GM23338 (cell line): ENCODE measurements around the gene ATOH8.

Experiments
- CREB1 ChIP-seq: fragments of 250-450 bp; sonication (Bioruptor Pico); IDR thresholded peaks from 2 replicates; pipeline ENCODE4 v1.5.0; 2020; ENCODE audit warnings: low read depth, mild to moderate bottlenecking, moderate library complexity
- EZH2 ChIP-seq: fragments of 200-600 bp; sonication (generic); IDR thresholded peaks from one replicate; pipeline ENCODE4 v1.8.0; 2017; ENCODE audit warnings: antibody characterized with exemption, mild to moderate bottlenecking, low read depth; ENCODE audit not compliant: unreplicated experiment
- EZH2phosphoT487 ChIP-seq: fragments of 200-600 bp; sonication (generic); IDR thresholded peaks from one replicate; pipeline ENCODE4 v1.8.1; 2018; ENCODE audit warnings: antibody characterized with exemption; ENCODE audit not compliant: unreplicated experiment
- JUNB ChIP-seq: IDR thresholded peaks from one replicate; pipeline ENCODE4 v1.6.1; 2016; ENCODE audit warnings: antibody characterized with exemption; ENCODE audit not compliant: unreplicated experiment
- NANOG ChIP-seq: IDR thresholded peaks from 2 replicates; pipeline ENCODE4 v1.6.1; 2016; ENCODE audit warnings: antibody characterized with exemption, borderline replicate concordance
- POLR2AphosphoS5 ChIP-seq: IDR thresholded peaks from 2 replicates; pipeline ENCODE4 v1.6.1; 2016; ENCODE audit warnings: antibody characterized with exemption, low read depth
- STAT1 ChIP-seq: IDR thresholded peaks from one replicate; pipeline ENCODE4 v1.6.1; 2016; ENCODE audit warnings: antibody characterized with exemption; ENCODE audit not compliant: unreplicated experiment
- ZNF114 ChIP-seq: fragments of 250-450 bp; sonication (Bioruptor Pico); IDR thresholded peaks from 2 replicates; pipeline ENCODE4 v1.5.0; 2020; ENCODE audit warnings: mild to moderate bottlenecking, moderate library complexity
- ZNF331 ChIP-seq: fragments of 250-450 bp; sonication (Bioruptor Pico); IDR thresholded peaks from 2 replicates; pipeline ENCODE4 v1.5.0; 2020; ENCODE audit warnings: low read depth, mild to moderate bottlenecking, moderate library complexity
- TF ChIP-seq, protein P1 (sequence below): IDR thresholded peaks from one replicate; pipeline ENCODE4 v1.6.1; 2018; ENCODE audit warnings: antibody characterized with exemption; ENCODE audit not compliant: unreplicated experiment
- TF ChIP-seq, protein P2 (sequence below), 2 experiments: fragments of 200-600 bp in 1 of 2; sonication (generic) in 1 of 2; conservative IDR thresholded peaks; 2 replicates each; pipeline versions ENCODE4 v1.5.1 to v1.6.1; 2016 to 2017; ENCODE audit warnings: antibody characterized with exemption in 2 of 2, low read depth in 2 of 2, mild to moderate bottlenecking in 2 of 2, moderate library complexity in 1 of 2
- TF ChIP-seq, protein P3 (sequence below): fragments of 250-450 bp; sonication (Bioruptor Pico); IDR thresholded peaks from 2 replicates; pipeline ENCODE4 v1.5.0; 2020; ENCODE audit warnings: mild to moderate bottlenecking, moderate library complexity

DNA sequence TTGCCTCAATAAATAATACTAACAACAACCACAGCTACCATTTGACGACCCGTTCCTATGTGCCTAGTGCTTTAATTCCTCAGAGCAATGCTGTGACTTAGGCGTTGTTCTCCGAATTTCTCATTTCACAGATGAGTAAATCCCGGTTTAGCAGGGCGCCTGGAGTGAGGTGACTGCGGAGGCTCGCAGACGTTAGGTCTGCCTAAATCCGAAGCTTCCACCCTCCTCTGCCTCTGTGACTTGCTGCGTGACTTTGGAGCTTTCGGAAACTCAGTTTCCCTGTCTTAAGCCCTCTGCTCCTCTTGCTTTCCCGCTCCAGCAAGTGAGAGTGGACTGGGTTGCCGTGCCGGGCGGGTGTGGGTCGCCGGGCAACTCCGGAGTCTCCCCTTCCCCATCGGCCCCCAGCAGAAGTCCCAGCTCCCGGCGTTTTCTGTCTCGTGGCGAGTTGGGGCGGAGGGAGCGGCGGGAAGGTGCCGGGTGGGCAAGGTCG, 711 bp upstream of the ATOH8 start:
- TF ChIP-seq, protein P1, sequence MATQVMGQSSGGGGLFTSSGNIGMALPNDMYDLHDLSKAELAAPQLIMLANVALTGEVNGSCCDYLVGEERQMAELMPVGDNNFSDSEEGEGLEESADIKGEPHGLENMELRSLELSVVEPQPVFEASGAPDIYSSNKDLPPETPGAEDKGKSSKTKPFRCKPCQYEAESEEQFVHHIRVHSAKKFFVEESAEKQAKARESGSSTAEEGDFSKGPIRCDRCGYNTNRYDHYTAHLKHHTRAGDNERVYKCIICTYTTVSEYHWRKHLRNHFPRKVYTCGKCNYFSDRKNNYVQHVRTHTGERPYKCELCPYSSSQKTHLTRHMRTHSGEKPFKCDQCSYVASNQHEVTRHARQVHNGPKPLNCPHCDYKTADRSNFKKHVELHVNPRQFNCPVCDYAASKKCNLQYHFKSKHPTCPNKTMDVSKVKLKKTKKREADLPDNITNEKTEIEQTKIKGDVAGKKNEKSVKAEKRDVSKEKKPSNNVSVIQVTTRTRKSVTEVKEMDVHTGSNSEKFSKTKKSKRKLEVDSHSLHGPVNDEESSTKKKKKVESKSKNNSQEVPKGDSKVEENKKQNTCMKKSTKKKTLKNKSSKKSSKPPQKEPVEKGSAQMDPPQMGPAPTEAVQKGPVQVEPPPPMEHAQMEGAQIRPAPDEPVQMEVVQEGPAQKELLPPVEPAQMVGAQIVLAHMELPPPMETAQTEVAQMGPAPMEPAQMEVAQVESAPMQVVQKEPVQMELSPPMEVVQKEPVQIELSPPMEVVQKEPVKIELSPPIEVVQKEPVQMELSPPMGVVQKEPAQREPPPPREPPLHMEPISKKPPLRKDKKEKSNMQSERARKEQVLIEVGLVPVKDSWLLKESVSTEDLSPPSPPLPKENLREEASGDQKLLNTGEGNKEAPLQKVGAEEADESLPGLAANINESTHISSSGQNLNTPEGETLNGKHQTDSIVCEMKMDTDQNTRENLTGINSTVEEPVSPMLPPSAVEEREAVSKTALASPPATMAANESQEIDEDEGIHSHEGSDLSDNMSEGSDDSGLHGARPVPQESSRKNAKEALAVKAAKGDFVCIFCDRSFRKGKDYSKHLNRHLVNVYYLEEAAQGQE, result no peak
- TF ChIP-seq, protein P2, sequence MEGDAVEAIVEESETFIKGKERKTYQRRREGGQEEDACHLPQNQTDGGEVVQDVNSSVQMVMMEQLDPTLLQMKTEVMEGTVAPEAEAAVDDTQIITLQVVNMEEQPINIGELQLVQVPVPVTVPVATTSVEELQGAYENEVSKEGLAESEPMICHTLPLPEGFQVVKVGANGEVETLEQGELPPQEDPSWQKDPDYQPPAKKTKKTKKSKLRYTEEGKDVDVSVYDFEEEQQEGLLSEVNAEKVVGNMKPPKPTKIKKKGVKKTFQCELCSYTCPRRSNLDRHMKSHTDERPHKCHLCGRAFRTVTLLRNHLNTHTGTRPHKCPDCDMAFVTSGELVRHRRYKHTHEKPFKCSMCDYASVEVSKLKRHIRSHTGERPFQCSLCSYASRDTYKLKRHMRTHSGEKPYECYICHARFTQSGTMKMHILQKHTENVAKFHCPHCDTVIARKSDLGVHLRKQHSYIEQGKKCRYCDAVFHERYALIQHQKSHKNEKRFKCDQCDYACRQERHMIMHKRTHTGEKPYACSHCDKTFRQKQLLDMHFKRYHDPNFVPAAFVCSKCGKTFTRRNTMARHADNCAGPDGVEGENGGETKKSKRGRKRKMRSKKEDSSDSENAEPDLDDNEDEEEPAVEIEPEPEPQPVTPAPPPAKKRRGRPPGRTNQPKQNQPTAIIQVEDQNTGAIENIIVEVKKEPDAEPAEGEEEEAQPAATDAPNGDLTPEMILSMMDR (conservative IDR thresholded peaks at IDR 0.05; ENCODE audit: low read depth in 2 of 2), result no peak
- TF ChIP-seq POLR2AphosphoS5 (no peak), EZH2 (peak; percentile 67), ZNF331 (CRISPR knock-in tag) (no peak), EZH2phosphoT487 (peak; percentile 74), CREB1 (CRISPR knock-in tag) (no peak), STAT1 (no peak), ZNF114 (CRISPR knock-in tag) (no peak), JUNB (no peak), NANOG (no peak)
- TF ChIP-seq, protein P3, sequence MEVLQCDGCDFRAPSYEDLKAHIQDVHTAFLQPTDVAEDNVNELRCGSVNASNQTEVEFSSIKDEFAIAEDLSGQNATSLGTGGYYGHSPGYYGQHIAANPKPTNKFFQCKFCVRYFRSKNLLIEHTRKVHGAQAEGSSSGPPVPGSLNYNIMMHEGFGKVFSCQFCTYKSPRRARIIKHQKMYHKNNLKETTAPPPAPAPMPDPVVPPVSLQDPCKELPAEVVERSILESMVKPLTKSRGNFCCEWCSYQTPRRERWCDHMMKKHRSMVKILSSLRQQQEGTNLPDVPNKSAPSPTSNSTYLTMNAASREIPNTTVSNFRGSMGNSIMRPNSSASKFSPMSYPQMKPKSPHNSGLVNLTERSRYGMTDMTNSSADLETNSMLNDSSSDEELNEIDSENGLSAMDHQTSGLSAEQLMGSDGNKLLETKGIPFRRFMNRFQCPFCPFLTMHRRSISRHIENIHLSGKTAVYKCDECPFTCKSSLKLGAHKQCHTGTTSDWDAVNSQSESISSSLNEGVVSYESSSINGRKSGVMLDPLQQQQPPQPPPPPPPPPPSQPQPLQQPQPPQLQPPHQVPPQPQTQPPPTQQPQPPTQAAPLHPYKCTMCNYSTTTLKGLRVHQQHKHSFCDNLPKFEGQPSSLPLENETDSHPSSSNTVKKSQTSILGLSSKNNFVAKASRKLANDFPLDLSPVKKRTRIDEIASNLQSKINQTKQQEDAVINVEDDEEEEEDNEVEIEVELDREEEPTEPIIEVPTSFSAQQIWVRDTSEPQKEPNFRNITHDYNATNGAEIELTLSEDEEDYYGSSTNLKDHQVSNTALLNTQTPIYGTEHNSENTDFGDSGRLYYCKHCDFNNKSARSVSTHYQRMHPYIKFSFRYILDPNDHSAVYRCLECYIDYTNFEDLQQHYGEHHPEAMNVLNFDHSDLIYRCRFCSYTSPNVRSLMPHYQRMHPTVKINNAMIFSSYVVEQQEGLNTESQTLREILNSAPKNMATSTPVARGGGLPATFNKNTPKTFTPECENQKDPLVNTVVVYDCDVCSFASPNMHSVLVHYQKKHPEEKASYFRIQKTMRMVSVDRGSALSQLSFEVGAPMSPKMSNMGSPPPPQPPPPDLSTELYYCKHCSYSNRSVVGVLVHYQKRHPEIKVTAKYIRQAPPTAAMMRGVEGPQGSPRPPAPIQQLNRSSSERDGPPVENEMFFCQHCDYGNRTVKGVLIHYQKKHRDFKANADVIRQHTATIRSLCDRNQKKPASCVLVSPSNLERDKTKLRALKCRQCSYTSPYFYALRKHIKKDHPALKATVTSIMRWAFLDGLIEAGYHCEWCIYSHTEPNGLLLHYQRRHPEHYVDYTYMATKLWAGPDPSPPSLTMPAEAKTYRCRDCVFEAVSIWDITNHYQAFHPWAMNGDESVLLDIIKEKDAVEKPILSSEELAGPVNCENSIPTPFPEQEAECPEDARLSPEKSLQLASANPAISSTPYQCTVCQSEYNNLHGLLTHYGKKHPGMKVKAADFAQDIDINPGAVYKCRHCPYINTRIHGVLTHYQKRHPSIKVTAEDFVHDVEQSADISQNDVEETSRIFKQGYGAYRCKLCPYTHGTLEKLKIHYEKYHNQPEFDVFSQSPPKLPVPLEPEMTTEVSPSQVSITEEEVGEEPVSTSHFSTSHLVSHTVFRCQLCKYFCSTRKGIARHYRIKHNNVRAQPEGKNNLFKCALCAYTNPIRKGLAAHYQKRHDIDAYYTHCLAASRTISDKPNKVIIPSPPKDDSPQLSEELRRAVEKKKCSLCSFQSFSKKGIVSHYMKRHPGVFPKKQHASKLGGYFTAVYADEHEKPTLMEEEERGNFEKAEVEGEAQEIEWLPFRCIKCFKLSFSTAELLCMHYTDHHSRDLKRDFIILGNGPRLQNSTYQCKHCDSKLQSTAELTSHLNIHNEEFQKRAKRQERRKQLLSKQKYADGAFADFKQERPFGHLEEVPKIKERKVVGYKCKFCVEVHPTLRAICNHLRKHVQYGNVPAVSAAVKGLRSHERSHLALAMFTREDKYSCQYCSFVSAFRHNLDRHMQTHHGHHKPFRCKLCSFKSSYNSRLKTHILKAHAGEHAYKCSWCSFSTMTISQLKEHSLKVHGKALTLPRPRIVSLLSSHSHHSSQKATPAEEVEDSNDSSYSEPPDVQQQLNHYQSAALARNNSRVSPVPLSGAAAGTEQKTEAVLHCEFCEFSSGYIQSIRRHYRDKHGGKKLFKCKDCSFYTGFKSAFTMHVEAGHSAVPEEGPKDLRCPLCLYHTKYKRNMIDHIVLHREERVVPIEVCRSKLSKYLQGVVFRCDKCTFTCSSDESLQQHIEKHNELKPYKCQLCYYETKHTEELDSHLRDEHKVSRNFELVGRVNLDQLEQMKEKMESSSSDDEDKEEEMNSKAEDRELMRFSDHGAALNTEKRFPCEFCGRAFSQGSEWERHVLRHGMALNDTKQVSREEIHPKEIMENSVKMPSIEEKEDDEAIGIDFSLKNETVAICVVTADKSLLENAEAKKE (CRISPR knock-in tag), result no peak
